ENCODE measurements around the gene FAF2. TPM values are rescaled to one million over a fixed set of nuclear protein-coding genes. Genes with fewer than 3 reads are reported as not detected.

FAF2 gene
- polyA plus RNA-seq, 2 of the 4 experiments (the other 2 are of a cell fraction) = 42.4 to 90.3 TPM

- ATAC-seq (no peak), DNase-seq (ENCODE audit: low read depth in 1 of 2, low spot score in 1 of 2) (no peak), FAIRE-seq (no peak)
- Histone ChIP-seq H3K9me3 (no peaks in the 10 kb centered on the region), H3K4me2 (no peak overlapping the region), H3K4me3 (no peak overlapping the region), H3K27ac (no peak overlapping the region), H3K4me1 (peaks cover 20% of the 10 kb centered on the region)
- TF ChIP-seq CBX2 (IDR thresholded peaks at IDR 0.05; ENCODE audit: borderline replicate concordance, low read depth) = no peak
- TF ChIP-seq, protein P1, sequence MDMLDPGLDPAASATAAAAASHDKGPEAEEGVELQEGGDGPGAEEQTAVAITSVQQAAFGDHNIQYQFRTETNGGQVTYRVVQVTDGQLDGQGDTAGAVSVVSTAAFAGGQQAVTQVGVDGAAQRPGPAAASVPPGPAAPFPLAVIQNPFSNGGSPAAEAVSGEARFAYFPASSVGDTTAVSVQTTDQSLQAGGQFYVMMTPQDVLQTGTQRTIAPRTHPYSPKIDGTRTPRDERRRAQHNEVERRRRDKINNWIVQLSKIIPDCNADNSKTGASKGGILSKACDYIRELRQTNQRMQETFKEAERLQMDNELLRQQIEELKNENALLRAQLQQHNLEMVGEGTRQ (IDR thresholded peaks at IDR 0.05) = no peak
- no peak for TF ChIP-seq MAX (IDR thresholded peaks at IDR 0.05)
- no peak for TF ChIP-seq HES2 (IDR thresholded peaks at IDR 0.05)
- TF ChIP-seq MAZ (IDR thresholded peaks at IDR 0.05; ENCODE audit: borderline replicate concordance, low read depth, low read length) = no peak
- TF ChIP-seq SMC3 (IDR thresholded peaks at IDR 0.05) = no peak
- TF ChIP-seq PBX3 (IDR thresholded peaks at IDR 0.05) = no peak
- no peak for TF ChIP-seq SREBF2 (IDR thresholded peaks at IDR 0.05)
- TF ChIP-seq NFE2L2 (conservative IDR thresholded peaks at IDR 0.05; ENCODE audit: low read length) = no peak
- no peak for TF ChIP-seq HOXB13 (CRISPR knock-in tag; IDR thresholded peaks at IDR 0.05; ENCODE audit: low read depth)
- no peak for TF ChIP-seq EHF (CRISPR knock-in tag; IDR thresholded peaks at IDR 0.05)
- no peak for TF ChIP-seq MAFK (IDR thresholded peaks at IDR 0.05; ENCODE audit: partially characterized antibody)
- TF ChIP-seq, protein P2, sequence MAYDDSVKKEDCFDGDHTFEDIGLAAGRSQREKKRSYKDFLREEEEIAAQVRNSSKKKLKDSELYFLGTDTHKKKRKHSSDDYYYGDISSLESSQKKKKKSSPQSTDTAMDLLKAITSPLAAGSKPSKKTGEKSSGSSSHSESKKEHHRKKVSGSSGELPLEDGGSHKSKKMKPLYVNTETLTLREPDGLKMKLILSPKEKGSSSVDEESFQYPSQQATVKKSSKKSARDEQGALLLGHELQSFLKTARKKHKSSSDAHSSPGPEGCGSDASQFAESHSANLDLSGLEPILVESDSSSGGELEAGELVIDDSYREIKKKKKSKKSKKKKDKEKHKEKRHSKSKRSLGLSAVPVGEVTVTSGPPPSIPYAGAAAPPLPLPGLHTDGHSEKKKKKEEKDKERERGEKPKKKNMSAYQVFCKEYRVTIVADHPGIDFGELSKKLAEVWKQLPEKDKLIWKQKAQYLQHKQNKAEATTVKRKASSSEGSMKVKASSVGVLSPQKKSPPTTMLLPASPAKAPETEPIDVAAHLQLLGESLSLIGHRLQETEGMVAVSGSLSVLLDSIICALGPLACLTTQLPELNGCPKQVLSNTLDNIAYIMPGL (CRISPR knock-in tag; IDR thresholded peaks at IDR 0.05; ENCODE audit: borderline replicate concordance) = no peak
- no peak for TF ChIP-seq RNF2 (IDR thresholded peaks at IDR 0.05; ENCODE audit: borderline replicate concordance, low read depth)
- no peak for TF ChIP-seq RAD21 (conservative IDR thresholded peaks at IDR 0.05 in 1 of 2, IDR thresholded peaks at IDR 0.05 in 1 of 2)
- TF ChIP-seq CHD2 (IDR thresholded peaks at IDR 0.05; ENCODE audit: low read length, partially characterized antibody) = no peak
- ChIA-PET CTCF (interaction anchor here (0.6 to 1.3 kb wide), 4 partner anchors 9 to 88 kb away, joined by 3 to 4 read pairs (median 3); no protein-coding TSS in a partner anchor), POLR2A (interaction anchor here (1.0 kb wide), 1 partner anchor 12 kb away, joined by 3 read pairs; no protein-coding TSS in a partner anchor)
- WGBS (ENCODE audit: missing lambda C conversion rate) = 94% methylated on average over 4 of the region's 4 CpGs
Observed at GRCh38 chr5:176454724-176455394, 6.7 kb downstream of the FAF2 start.

- no peaks in the 10 kb centered on the region for H3K9me3 ChIP-seq
- no peak for ATAC-seq
- no peak for TF ChIP-seq ESRRA (IDR thresholded peaks at IDR 0.05; ENCODE audit: borderline replicate concordance, low read length)
- TF ChIP-seq FOSL2 (IDR thresholded peaks at IDR 0.05) = no peak
- 0 out of 2 replicates have a peak, but pooled peaks have one; percentile 12 for TF ChIP-seq FOSL2 (CRISPR knock-in tag; IDR thresholded peaks at IDR 0.05)
- POLR2A ChIA-PET = interaction anchor here (0.7 kb wide), 1 partner anchor 18 kb away, joined by 3 read pairs; no protein-coding TSS in a partner anchor
- peaks cover 10% of the 10 kb centered on the region for H3K4me1 ChIP-seq
- H3K4me3 ChIP-seq = no peak overlapping the region
- DNase-seq (ENCODE audit: low read depth in 1 of 2, low spot score in 1 of 2) = no peak
- 0 out of 3 replicates have a peak overlapping the region, but pooled peaks have one; percentile 7 for H3K4me2 ChIP-seq
- FAIRE-seq = no peak
- CTCF ChIA-PET = interaction anchor here (0.6 to 2.3 kb wide), 3 partner anchors 8 to 176 kb away, joined by 3 to 14 read pairs (median 4); partner anchors contain the start of gene FAF2
- WGBS (ENCODE audit: missing lambda C conversion rate) = 95% methylated on average over 3 of the region's 3 CpGs
- no peak overlapping the region for H3K27ac ChIP-seq
Observed at GRCh38 chr5:176458904-176459561, 10.8 kb downstream of the FAF2 start.
